Liver (tissue), 3 donors: Measurements from ENCODE around the gene PIAS4.

Experiments used
- EGR1 ChIP-seq, 2 donors: IDR thresholded peaks; 2 replicates each; pipeline ENCODE4 v1.6.1; 2016 to 2018; ENCODE audit warnings: antibody characterized with exemption in 2 of 2, low read depth in 2 of 2
- RAD21 ChIP-seq, 2 donors: IDR thresholded peaks; 2 replicates each; pipeline ENCODE4 v1.6.1; 2016; ENCODE audit warnings: antibody characterized with exemption in 2 of 2, mild to moderate bottlenecking in 2 of 2
- SP1 ChIP-seq: IDR thresholded peaks from 2 replicates; pipeline ENCODE4 v1.6.1; 2018; ENCODE audit warnings: antibody characterized with exemption, mild to moderate bottlenecking
- TF ChIP-seq, protein P1 (sequence below): fragments of 150-350 bp; IDR thresholded peaks from 2 replicates; pipeline ENCODE4 v1.5.1; 2017; ENCODE audit warnings: improper control_type of control experiment, low read depth, low read length; ENCODE audit not compliant: missing input control
- TF ChIP-seq, protein P2 (sequence below): IDR thresholded peaks from 2 replicates; pipeline ENCODE4 v1.6.1; 2016; ENCODE audit warnings: antibody characterized with exemption
- donor health status: healthy.
- donor health status: healthy.

DNA sequence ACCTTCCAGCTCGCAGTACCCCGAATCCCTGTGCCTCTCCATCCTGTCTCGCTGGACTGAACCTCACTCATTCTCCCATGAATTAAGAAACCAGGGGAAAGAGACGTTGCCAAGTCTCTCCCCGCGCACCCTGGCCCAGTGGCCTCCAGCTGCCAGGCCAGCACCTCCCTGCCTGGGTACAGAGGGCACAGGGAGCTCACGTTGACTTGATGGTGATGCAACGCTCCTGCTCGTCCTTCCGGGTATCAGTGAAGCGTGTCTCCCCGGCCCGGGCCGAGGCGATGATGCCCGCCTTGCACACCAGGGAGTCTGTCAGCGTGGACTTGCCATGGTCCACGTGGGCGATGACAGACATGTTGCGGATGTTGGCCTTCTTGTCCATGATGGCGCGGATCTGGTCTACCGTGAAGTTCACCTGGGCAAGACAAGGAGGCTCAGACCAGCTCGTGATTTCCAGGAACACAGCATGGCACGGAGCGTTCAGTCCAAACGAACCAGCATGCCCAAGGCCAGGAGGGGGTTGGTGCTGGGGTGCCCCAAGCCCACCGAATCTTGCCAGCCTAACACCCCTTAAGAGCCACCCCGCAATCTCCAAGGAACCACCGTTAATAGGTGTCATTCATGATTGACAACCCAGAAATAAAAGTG lies 23.5 kb upstream of the PIAS4 start:
- TF ChIP-seq RAD21 (IDR thresholded peaks at IDR 0.05): no peak
- TF ChIP-seq, protein P1, sequence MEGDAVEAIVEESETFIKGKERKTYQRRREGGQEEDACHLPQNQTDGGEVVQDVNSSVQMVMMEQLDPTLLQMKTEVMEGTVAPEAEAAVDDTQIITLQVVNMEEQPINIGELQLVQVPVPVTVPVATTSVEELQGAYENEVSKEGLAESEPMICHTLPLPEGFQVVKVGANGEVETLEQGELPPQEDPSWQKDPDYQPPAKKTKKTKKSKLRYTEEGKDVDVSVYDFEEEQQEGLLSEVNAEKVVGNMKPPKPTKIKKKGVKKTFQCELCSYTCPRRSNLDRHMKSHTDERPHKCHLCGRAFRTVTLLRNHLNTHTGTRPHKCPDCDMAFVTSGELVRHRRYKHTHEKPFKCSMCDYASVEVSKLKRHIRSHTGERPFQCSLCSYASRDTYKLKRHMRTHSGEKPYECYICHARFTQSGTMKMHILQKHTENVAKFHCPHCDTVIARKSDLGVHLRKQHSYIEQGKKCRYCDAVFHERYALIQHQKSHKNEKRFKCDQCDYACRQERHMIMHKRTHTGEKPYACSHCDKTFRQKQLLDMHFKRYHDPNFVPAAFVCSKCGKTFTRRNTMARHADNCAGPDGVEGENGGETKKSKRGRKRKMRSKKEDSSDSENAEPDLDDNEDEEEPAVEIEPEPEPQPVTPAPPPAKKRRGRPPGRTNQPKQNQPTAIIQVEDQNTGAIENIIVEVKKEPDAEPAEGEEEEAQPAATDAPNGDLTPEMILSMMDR: no peak
- peak; percentile 82 for TF ChIP-seq SP1
- no peak for TF ChIP-seq EGR1 (IDR thresholded peaks at IDR 0.05; ENCODE audit: low read depth in 2 of 2)
- TF ChIP-seq, protein P2, sequence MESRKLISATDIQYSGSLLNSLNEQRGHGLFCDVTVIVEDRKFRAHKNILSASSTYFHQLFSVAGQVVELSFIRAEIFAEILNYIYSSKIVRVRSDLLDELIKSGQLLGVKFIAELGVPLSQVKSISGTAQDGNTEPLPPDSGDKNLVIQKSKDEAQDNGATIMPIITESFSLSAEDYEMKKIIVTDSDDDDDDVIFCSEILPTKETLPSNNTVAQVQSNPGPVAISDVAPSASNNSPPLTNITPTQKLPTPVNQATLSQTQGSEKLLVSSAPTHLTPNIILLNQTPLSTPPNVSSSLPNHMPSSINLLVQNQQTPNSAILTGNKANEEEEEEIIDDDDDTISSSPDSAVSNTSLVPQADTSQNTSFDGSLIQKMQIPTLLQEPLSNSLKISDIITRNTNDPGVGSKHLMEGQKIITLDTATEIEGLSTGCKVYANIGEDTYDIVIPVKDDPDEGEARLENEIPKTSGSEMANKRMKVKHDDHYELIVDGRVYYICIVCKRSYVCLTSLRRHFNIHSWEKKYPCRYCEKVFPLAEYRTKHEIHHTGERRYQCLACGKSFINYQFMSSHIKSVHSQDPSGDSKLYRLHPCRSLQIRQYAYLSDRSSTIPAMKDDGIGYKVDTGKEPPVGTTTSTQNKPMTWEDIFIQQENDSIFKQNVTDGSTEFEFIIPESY: no peak
